ENCODE data around the gene COL13A1. TPM values are rescaled to one million over a fixed set of nuclear protein-coding genes. Genes with fewer than 3 reads are reported as not detected.

Gene COL13A1
- total RNA-seq, 1 donor from 2014 or later = 4.9 TPM

GRCh38 chr10:69963835-69964710, 162.4 kb downstream of the COL13A1 start:
- DNase-seq (ENCODE audit: low spot score) = no peak

GRCh38 chr10:69965086-69965485, 163.4 kb downstream of the COL13A1 start:
- no peak for DNase-seq (ENCODE audit: low spot score)

GRCh38 chr10:69965919-69966662, 164.4 kb downstream of the COL13A1 start:
- no peak for DNase-seq (ENCODE audit: low spot score)

GRCh38 chr10:69968830-69969229, 167.1 kb downstream of the COL13A1 start:
- DNase-seq (ENCODE audit: low spot score) = no peak

- no peak for DNase-seq (ENCODE audit: low spot score)
These were observed 168.3 kb downstream of the COL13A1 start for GRCh38 chr10:69969977-69970376.

- DNase-seq (ENCODE audit: low spot score) = no peak
These were observed 171.3 kb downstream of the COL13A1 start for GRCh38 chr10:69972981-69973397.

GRCh38 chr10:69973678-69974077, 172.0 kb downstream of the COL13A1 start:
- no peak for DNase-seq (ENCODE audit: low spot score)

GRCh38 chr10:69974551-69975155, 172.9 kb downstream of the COL13A1 start:
- DNase-seq (ENCODE audit: low spot score) = no peak

GRCh38 chr10:69976795-69977546, 175.3 kb downstream of the COL13A1 start:
- no peak for DNase-seq (ENCODE audit: low spot score)

GRCh38 chr10:69979174-69979573, 177.5 kb downstream of the COL13A1 start:
- no peak for DNase-seq (ENCODE audit: low spot score)

GRCh38 chr10:69980672-69981071, 179.0 kb downstream of the COL13A1 start:
- no peak for DNase-seq (ENCODE audit: low spot score)

- DNase-seq (ENCODE audit: low spot score) = no peak
These were observed 186.4 kb downstream of the COL13A1 start for GRCh38 chr10:69988094-69988493.

GRCh38 chr10:69991151-69991550, 189.4 kb downstream of the COL13A1 start:
- no peak for DNase-seq (ENCODE audit: low spot score)

GRCh38 chr10:69994262-69994661, 192.6 kb downstream of the COL13A1 start:
- no peak for DNase-seq (ENCODE audit: low spot score)

GRCh38 chr10:69996611-69997010, 194.9 kb downstream of the COL13A1 start:
- no peak for DNase-seq (ENCODE audit: low spot score)

- DNase-seq (ENCODE audit: low spot score) = no peak
These were observed 198.6 kb downstream of the COL13A1 start for GRCh38 chr10:70000262-70000661.

GRCh38 chr10:70007116-70007820, 205.6 kb downstream of the COL13A1 start:
- no peak for DNase-seq (ENCODE audit: low spot score)

All from ureter (tissue), 1 donor.